HepG2 (cell line): ENCODE results near the gene GFPT2. TPM values are rescaled to one million over a fixed set of nuclear protein-coding genes. Genes with fewer than 3 reads are reported as not detected.

Source experiments
- ATAC-seq: fragments of 200-7000 bp; cut with Tn5 transposase; 3 replicates; pipeline ENCODE4 v1.9.1; 2020; ENCODE audit warnings: mild to moderate bottlenecking, moderate library complexity
- BruUV-seq: library from RNA; stranded (reverse); fragments of 400-500 nt; replicated peaks from 2 replicates; lab custom pipeline; 2021; lab: Mats Ljungman, UMichigan
- CTCF ChIA-PET: fragments of 300-600 bp; formaldehyde crosslinking; extraction: SDS; loops from one replicate; lab custom pipeline; 2021; ENCODE audit warnings: low total read pairs, inconsistent platforms, low intra/inter-chr PET ratio; lab: Yijun Ruan, JAX
- POLR2A ChIA-PET: fragments of 350-600 bp; sonication (Branson Sonifier 250); formaldehyde crosslinking; loops from one replicate; lab custom pipeline; 2020; ENCODE audit warnings: antibody characterized with exemption, inconsistent platforms; lab: Yijun Ruan, JAX
- DNase-seq: peaks from one replicate; pipeline ENCODE4 v3.0.0-alpha.2; 2015; ENCODE audit warnings: low spot score
- FAIRE-seq: peaks from 3 replicates; lab custom pipeline; 2011; peaks lifted over from hg19 to GRCh38; lab: Jason Lieb, UNC
- H2AFZ ChIP-seq: one replicate; pipeline ENCODE4 v1.6.1; 2011; ENCODE audit warnings: low read length, inconsistent platforms
- H3K27ac ChIP-seq: fragments of 300-600 bp; 3 replicates; pipeline ENCODE4 v1.8.0; 2011; ENCODE audit warnings: mixed run types, mild to moderate bottlenecking, mixed read lengths, low read length, inconsistent platforms; ENCODE audit not compliant: insufficient read depth; ENCODE audit errors: extremely low read length
- H3K27me3 ChIP-seq, 2 experiments: fragments of 200-600 bp in 1 of 2; 2 replicates in 1 of 2; 3 replicates in 1 of 2; pipeline versions ENCODE4 v1.6.0 to v1.8.0; 2011; ENCODE audit warnings: low read length in 2 of 2, mild to moderate bottlenecking in 2 of 2, moderate library complexity in 2 of 2, inconsistent platforms in 1 of 2; ENCODE audit not compliant: insufficient read depth in 2 of 2, control insufficient read depth in 1 of 2
- H3K36me3 ChIP-seq, 2 experiments: fragments of 200-600 bp in 1 of 2; replicated peaks in 1 of 2; 2 replicates in 1 of 2; 3 replicates in 1 of 2; pipeline versions ENCODE4 v1.5.1 to v1.8.0; 2011; ENCODE audit warnings: low read length in 2 of 2, inconsistent platforms in 1 of 2; ENCODE audit not compliant: insufficient read depth in 2 of 2, control insufficient read depth in 1 of 2
- H3K4me1 ChIP-seq: 2 replicates; pipeline ENCODE4 v1.5.1; 2012; ENCODE audit warnings: low read length, inconsistent platforms; ENCODE audit not compliant: insufficient read depth
- H3K4me2 ChIP-seq: 2 replicates; pipeline ENCODE4 v1.6.0; 2011; ENCODE audit warnings: low read depth, low read length, inconsistent platforms
- H3K4me3 ChIP-seq, 3 experiments: fragments of 200-600 bp in 1 of 3; sonication (generic), shearing (Covaris generic) in 1 of 3; replicated peaks in 1 of 3; 2 replicates each; pipeline ENCODE4 v1.5.1; 2011 to 2016; ENCODE audit warnings: low read length in 3 of 3, inconsistent platforms in 2 of 3, low read depth in 2 of 3, mild to moderate bottlenecking in 2 of 3, control low read depth in 1 of 3, mixed read lengths in 1 of 3; ENCODE audit not compliant: insufficient read depth in 1 of 3
- H3K79me2 ChIP-seq: one replicate; pipeline ENCODE4 v1.6.1; 2011; ENCODE audit warnings: low read length, inconsistent platforms; ENCODE audit not compliant: insufficient read depth
- H3K9ac ChIP-seq: 2 replicates; pipeline ENCODE4 v1.6.0; 2011; ENCODE audit warnings: mild to moderate bottlenecking, low read depth, low read length, inconsistent platforms; ENCODE audit not compliant: insufficient read depth
- H3K9me3 ChIP-seq: 2 replicates; pipeline ENCODE4 v1.5.1; 2012; ENCODE audit warnings: mild to moderate bottlenecking, low read length
- H4K20me1 ChIP-seq: 2 replicates; pipeline ENCODE4 v1.6.0; 2011; ENCODE audit warnings: inconsistent platforms, mild to moderate bottlenecking, low read length, moderate library complexity; ENCODE audit not compliant: insufficient read depth
- CBX2 ChIP-seq, 2 experiments: fragments of 200-600 bp in 1 of 2; sonication (generic); formaldehyde crosslinking in 1 of 2; IDR thresholded peaks; 2 replicates each; pipeline versions ENCODE4 v1.7.0 to v1.8.1; 2018 to 2022; ENCODE audit warnings: low read depth in 2 of 2, low read length in 1 of 2, mild to moderate bottlenecking in 1 of 2, missing genetic modification reagents in 1 of 2
- CENPT ChIP-seq: sonication (generic); formaldehyde crosslinking; IDR thresholded peaks from 2 replicates; pipeline ENCODE4 v1.8.0; 2022; ENCODE audit warnings: low read depth, mild to moderate bottlenecking, moderate library complexity, missing genetic modification reagents
- HHEX ChIP-seq: IDR thresholded peaks from 2 replicates; pipeline ENCODE4 v1.6.1; 2016; ENCODE audit warnings: control low read depth
- MTA3 ChIP-seq: sonication (generic); formaldehyde crosslinking; IDR thresholded peaks from 2 replicates; pipeline ENCODE4 v1.4.0; 2020; ENCODE audit warnings: missing genetic modification reagents
- TGIF2 ChIP-seq: IDR thresholded peaks from 2 replicates; pipeline ENCODE4 v1.6.1; 2016; ENCODE audit warnings: control low read depth, missing compliant biosample characterization
- ZSCAN30 ChIP-seq: sonication (generic); formaldehyde crosslinking; IDR thresholded peaks from 2 replicates; pipeline ENCODE4 v1.5.0; 2020; ENCODE audit warnings: mild to moderate bottlenecking, missing genetic modification reagents
- WGBS: methylation state at CpG from one replicate; pipeline ENCODE4 v1.1.6; 2017; ENCODE audit warnings: low lambda C conversion rate; 5-methylcytosine and 5-hydroxymethylcytosine counted together
- in situ Hi-C: cut with HindIII; loops from 2 replicates; pipeline ENCODE4 v1.10.0; 2017; ENCODE audit warnings: low pct_unique_long_range_greater_than_20kb; ENCODE audit not compliant: extremely low pct_ligation_motif_present
- intact Hi-C: fragments of 100-400 bp; cut with micrococcal nuclease; formaldehyde crosslinking; loops from one replicate; pipeline ENCODE4 v1.10.0; 2022; ENCODE audit not compliant: unreplicated experiment
- polyA plus RNA-seq, 8 experiments: library from polyadenylated mRNA; depleted of rRNA in 3 of 8; stranded (reverse) in 7 of 8; unstranded in 1 of 8; fragments of >200 nt; fragmentation: Illumina TruSeq in 4 of 8; extraction: Trizol in 4 of 8; gene quantifications; 2 replicates each; pipeline versions ENCODE4 v1.2.1 to v1.2.3, GENCODE V29; 2011 to 2016; ENCODE audit warnings: low read depth in 4 of 8, missing spikeins in 1 of 8, mixed read lengths in 1 of 8; ENCODE audit not compliant: insufficient read depth in 1 of 8
- total RNA-seq, 5 experiments: library from RNA; depleted of rRNA; stranded (reverse); fragments of >200 nt; fragmentation: Illumina TruSeq; extraction: Trizol; gene quantifications; 2 replicates each; pipeline ENCODE4 v1.2.3, GENCODE V29; 2016; ENCODE audit warnings: low read depth in 1 of 5
- TF ChIP-seq, protein P1 (sequence below): IDR thresholded peaks from 2 replicates; pipeline ENCODE4 v1.6.1; 2016; ENCODE audit warnings: mild to moderate bottlenecking
- TF ChIP-seq, protein P2 (sequence below): conservative IDR thresholded peaks from 2 replicates; pipeline ENCODE4 v1.6.1; 2018; ENCODE audit warnings: missing genetic modification reagents

Gene GFPT2
- total and polyA plus RNA-seq, 2 of the 13 experiments (the other 11 are each of a cell fraction or from before 2014, with no cell fraction given) = 0.18 TPM

DNA sequence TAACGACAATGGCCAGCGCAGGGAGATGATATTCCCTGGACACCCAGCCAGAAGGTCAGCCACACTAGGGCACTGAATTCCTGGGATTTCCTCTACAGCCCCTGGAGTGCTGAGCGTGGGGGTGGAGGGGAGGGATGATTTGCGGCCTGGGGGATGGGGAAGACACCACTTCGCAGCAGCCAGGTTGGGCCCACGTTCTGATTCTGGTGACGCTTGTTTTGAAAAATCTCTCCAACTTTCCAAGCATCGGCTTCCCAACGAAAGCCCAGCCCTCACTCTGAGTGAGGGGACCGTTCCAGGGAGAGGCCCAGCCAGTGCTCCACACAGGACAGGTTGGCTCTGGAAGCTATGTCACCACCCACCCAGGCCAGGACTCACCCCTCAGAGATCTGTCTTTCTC, 5.4 kb downstream of the GFPT2 start:
- Histone ChIP-seq H4K20me1 (no peaks in the 10 kb centered on the region), H3K4me3 (no peak overlapping the region), H3K4me1 (no peaks in the 10 kb centered on the region), H3K36me3 (no peaks in the 10 kb centered on the region), H3K79me2 (no peaks in the 10 kb centered on the region), H3K9me3 (no peaks in the 10 kb centered on the region), H3K27me3 (peaks cover 14 to 78% of the 10 kb centered on the region in 2 experiments), H3K27ac (no peak overlapping the region), H3K9ac (no peak overlapping the region), H2AFZ (no peak overlapping the region), H3K4me2 (no peak overlapping the region)
- POLR2A ChIA-PET = no interaction called here
- 61% methylated on average over 6 of the region's 10 CpGs for WGBS
- ATAC-seq = no peak
- FAIRE-seq = no peak
- DNase-seq = no peak
- intact Hi-C loops = no loop called here
- BruUV-seq = no TSS peak
- CTCF ChIA-PET = no interaction called here
- TF ChIP-seq ZSCAN30 (CRISPR knock-in tag) (no peak), CBX2 (IDR thresholded peaks at IDR 0.05; ENCODE audit: low read depth, low read length) (no peak), CBX2 (CRISPR knock-in tag; IDR thresholded peaks at IDR 0.05; ENCODE audit: low read depth) (no peak), TGIF2 (CRISPR knock-in tag) (no peak), MTA3 (CRISPR knock-in tag) (no peak), CENPT (CRISPR knock-in tag) (no peak), HHEX (CRISPR knock-in tag) (no peak)
- TF ChIP-seq, protein P1, sequence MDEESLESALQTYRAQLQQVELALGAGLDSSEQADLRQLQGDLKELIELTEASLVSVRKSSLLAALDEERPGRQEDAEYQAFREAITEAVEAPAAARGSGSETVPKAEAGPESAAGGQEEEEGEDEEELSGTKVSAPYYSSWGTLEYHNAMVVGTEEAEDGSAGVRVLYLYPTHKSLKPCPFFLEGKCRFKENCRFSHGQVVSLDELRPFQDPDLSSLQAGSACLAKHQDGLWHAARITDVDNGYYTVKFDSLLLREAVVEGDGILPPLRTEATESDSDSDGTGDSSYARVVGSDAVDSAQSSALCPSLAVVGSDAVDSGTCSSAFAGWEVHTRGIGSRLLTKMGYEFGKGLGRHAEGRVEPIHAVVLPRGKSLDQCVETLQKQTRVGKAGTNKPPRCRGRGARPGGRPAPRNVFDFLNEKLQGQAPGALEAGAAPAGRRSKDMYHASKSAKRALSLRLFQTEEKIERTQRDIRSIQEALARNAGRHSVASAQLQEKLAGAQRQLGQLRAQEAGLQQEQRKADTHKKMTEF (CRISPR knock-in tag) = no peak
- TF ChIP-seq, protein P2, sequence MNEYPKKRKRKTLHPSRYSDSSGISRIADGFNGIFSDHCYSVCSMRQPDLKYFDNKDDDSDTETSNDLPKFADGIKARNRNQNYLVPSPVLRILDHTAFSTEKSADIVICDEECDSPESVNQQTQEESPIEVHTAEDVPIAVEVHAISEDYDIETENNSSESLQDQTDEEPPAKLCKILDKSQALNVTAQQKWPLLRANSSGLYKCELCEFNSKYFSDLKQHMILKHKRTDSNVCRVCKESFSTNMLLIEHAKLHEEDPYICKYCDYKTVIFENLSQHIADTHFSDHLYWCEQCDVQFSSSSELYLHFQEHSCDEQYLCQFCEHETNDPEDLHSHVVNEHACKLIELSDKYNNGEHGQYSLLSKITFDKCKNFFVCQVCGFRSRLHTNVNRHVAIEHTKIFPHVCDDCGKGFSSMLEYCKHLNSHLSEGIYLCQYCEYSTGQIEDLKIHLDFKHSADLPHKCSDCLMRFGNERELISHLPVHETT (CRISPR knock-in tag) = no peak
- in situ Hi-C loops = no loop called here
